NCI-H2196 treated with DMSO at 0.1 percent for 48 hours (cell line): ENCODE results near the gene MOCOS.

Source experiments
- DNase-seq: peaks from one replicate; lab custom pipeline; 2025; ENCODE audit not compliant: unreplicated experiment; lab: John Stamatoyannopoulos, UW

MOCOS gene

GRCh38 chr18:36269157-36269556, 81.9 kb downstream of the MOCOS start:
- DNase-seq, result no peak

GRCh38 chr18:36271153-36271552, 83.9 kb downstream of the MOCOS start:
- no peak for DNase-seq

DNA sequence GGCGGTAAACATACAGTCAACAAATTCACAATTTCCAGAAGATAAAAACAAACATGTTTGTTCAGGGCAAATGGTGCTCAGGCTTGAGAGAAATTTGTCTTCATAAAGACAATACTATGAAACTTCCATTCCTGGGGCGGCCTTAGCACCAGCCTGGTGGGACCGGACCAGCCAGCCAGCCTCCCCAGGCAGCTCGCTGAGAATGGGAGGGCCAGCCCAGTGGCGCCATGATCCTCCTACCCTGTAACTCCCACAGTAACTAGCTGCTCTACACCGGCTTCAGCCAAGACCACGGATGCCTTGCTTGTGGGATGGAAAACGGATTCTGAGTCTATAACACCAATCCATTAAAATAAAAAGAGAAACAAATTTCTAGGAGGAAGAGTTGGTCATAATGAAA, 86.0 kb downstream of the MOCOS start:
- DNase-seq, result no peak

- no peak for DNase-seq
These were observed 86.9 kb downstream of the MOCOS start for GRCh38 chr18:36274083-36274715.

DNA sequence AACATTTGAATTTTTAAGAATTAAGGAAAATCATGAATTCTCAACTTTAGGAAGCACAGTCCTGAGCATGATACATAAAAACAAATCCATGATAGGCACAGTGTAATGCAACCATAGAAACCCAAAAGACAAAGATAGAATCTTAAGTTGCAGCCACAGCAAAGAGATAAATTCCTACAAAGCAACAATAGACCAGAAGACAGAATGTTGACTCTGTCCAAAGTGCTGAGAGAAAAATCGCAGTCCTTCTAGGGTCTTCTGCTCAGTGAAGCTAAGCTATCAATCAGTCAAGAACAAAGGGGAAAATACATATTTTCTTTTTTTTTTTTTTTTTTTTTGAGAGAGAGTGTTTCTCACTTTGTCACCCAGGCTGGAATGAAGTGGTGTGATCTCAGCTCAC, 88.3 kb downstream of the MOCOS start:
- DNase-seq, result no peak

DNA sequence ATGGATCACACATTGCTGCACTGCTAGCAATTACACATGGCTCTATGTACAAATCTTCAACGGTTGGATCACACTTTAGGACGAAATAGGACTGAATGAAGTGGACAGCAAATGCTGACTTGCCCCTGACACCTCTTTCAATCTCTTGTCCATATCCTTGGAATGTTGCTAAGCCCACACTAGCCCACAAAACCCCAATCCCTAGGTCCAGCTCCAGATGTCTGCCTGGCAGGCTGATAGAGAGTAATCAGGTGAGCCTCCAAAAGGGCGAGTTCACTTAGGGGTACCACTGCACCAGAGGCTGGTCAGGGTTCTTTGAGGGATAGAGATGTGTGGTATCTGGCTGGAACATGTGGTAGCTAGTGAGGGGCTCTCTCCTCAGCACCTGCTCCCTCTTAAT, 91.7 kb downstream of the MOCOS start:
- no peak for DNase-seq

GRCh38 chr18:36281936-36282335, 94.6 kb downstream of the MOCOS start:
- DNase-seq, result no peak

DNA sequence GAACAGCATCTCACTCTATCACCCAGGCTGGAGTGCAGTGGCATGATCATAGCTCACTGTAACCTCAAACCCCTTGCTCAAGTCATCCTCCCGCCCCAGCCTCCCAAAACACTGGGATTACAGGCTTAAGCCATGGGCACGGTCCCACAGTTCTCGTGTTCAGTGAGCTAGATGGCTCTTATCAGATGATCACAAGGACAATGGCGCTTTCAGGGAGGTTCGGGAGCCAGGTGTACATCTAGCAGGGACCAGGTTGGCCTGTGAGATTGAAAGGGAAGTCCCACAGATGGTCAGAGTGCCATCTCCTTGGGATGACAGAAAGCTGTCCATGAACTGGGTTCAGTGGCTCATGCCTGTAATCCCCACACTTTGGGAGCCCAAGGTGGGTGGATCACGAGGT, 96.2 kb downstream of the MOCOS start:
- DNase-seq, result no peak

DNA sequence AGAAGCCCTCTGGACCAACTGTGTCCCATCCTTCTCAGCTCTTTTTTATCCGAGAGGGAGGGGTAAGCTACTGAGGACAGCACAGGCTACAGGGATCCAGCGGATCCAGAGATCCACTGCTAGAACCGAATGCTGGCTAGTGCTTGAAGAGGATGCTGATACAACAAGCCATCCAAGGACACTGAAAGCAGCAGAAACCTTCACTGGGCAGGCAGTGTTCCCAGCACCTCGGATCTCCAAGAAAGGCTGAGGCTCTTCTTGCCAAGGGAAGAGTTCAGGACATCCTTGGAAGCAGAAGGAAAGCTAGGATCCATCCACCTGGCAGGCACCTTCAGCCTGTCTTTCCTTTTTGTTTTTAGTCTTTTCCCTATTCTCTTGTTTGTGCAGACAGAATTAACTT, 97.0 kb downstream of the MOCOS start:
- no peak for DNase-seq

- peak; percentile 1 for DNase-seq
These were observed 97.5 kb downstream of the MOCOS start for GRCh38 chr18:36284671-36285295.

DNA sequence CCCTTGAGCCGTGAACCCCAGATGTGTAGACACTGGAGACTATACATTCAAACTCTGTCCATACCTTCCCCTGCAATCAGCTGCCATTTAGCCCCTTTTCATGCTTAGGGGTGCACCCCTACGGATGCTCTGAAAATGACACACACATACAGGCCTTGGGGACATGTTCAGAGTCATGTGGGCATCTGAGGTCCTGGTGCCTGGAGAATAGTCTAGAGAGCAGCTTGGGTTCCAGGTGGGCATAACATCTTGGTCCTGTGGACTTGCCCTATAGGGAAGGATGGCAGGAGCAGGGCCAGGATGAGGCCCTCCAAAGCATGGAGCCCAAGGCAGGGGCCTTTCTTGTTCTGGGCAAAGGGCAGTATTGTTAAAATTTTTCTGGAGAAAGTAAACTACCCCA, 100.4 kb downstream of the MOCOS start:
- DNase-seq, result no peak

GRCh38 chr18:36288689-36289088, 101.4 kb downstream of the MOCOS start:
- no peak for DNase-seq

DNA sequence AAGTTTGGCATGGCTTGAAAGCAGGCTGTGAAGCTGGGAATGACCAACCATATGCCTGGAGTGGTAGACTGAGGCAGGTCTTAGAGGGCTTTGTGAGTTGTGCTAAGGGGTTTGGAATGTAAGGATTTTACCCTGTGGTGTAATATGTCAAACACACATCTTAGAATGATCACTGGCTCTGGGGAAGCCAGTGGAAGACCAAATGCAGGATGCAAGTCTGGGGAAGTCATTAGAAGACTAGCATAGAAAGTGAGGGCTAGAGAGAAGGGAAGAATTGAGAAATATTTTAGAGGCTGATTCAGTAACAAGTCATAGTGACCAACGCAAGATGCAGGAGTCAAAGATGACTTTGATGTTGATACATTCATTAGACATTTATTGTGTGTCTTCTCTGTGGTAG, 106.7 kb downstream of the MOCOS start:
- DNase-seq, result no peak

DNA sequence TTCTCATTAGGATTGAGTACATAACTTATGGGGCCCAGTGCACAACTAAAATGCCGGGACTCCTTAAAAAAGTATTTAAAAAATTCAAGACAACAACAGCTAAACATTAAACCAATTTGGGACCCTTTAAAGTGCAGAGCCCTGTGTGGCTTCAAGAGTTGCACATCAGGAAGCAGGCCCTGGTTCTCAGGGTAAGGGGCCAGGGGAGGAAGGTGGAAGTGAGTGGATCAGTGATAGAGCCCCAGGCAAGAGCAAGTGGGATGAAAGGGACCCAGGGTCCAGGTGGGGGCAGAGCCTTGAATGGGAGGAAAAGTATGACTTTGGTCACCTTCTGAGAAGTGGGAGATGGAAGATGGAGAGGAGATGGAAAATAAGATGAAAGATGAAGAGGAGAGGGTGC, 107.9 kb downstream of the MOCOS start:
- no peak for DNase-seq

DNA sequence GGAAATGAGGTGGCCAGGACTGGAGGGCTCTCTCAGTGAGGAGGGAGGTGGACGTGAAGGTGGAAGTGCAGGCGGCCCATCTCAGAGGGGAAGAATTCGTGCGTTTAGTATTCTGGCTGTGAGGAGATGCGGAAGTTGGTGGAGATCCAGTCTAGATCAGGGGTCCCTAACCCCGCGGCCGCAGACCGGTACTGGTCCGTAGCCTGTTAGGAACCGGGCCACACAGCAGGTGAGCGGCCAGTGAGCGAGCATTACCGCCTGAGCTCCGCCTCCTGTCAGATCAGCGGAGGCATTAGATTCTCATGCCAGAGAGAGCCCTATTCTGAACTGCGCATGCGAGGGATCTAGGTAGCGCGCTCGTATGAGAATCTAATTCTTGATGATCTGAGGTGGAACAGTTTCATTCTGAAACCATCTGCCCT, 108.6 kb downstream of the MOCOS start:
- DNase-seq, result no peak

DNA sequence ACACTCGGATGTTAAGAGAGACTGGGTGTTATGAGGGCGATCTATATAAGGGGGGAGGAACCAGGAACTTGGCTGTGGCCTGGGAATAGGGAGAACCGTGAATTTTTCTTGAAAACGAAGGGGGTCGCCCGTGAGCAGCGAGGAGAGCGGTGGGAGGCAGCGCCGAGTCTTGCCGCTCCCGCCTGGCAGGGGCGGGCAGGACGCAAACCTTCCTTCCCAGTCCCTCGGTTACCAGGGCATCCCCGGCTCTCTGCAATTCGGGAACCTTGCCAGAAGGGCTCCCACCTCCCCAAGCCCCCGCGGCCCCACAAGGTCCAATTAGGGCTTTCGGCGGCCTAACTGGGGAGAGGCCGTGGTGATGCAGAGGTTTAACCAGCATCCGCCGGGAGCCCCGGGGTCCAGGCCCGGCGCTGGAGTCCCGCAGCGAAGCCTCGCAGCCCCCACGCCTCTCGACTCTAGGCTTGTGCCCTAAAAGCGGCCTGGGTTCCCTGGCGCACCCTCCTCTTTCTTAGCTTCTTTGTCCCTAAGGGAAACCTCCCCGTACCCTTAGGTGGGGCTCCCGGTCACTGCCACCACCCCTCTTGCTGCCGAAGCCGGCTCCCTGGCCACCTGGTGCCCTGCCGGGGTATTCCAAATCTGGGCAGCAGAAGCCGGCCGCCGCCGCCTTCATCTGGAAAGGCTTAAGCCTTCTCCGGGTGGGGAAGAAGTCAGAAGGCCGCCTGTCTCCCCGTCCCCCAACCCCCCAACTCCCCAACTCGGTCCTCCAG, 109.5 kb downstream of the MOCOS start:
- peak; percentile 7 for DNase-seq

- peak; percentile 1 for DNase-seq
These were observed 110.3 kb downstream of the MOCOS start, which contains the start of gene FHOD3 for GRCh38 chr18:36297417-36298125. Gene FHOD3 (plus strand): TSS chr18:36297713. CDS start chr18:36297836, 123 bp downstream.

DNA sequence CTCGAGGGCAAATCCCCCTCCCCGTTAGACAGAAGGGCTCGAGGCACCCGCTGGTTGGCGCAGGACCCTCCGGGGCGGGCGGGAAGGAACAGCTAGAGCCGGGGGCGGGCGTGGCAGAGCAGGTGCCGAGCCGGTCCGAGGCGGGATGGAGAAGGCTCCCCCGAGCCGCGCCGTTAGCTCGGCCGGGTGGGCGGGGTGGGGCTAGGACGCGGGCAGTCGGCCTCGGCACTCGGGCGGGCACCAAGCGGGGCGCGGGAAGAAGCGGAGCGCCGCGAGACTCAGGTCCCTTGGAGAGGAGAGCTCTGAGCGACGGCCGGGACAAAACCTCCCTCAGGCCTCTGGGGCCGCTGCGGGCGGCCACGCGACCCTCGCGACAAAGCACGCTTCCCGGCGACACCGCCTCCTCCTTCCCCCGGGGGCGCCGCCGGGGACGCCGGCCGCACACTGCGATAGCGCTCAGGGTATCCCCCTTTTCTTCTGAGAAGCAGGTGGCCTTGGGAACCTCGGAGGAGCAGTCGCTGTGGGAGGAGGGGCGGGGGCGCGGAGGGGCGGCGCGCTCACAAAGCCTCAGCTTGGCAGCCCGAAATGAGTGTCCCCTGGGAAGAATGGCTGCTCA, 110.9 kb downstream of the MOCOS start:
- no peak for DNase-seq

DNA sequence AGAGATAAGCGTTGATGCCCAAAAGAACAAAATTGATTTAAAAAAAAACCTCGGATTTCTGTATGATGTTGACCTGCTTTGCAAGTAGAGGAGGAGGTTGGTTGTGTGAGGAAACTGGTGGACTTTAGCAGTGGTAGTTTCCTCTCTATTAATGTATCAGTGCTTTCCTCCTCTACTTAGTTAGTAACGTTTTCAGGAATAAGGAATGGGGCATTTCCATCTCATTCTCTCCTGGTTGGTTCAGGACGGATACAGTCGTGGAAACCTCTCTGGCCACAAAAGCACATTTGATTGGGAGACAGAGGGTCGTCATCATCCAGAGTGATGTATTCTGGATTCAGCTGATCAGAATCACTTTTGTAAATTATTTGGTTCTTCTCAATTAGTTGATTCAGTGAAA, 111.7 kb downstream of the MOCOS start:
- DNase-seq, result no peak

- DNase-seq, result no peak
These were observed 112.9 kb downstream of the MOCOS start for GRCh38 chr18:36300211-36300610.

DNA sequence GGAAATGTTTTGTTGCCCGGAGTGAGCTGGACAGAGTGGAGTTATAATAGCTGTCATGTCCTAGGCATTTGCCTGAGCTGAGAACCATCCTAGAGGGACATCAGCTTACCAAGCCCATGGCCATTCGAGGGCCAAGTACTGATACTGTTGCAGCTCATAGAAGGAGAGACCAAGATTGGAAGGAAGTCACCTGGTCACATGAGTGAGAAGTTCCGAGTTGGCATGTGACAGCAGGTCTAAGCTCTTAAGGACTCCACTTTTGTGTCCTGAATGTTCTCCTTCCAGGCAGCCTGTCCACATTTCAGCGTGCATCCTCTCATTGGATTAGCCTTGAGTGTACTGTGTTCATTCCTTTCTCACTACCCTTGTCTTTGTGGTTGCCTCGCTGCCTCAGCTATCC, 114.6 kb downstream of the MOCOS start:
- DNase-seq, result no peak
